KBM-7 (cell line): Measurements from ENCODE around the gene TPST2.
A peak's percentile ranks its signal among the peaks of the same experiment; 100 is the strongest.

ENCODE experiments used
- DNase-seq: peaks from one replicate; pipeline ENCODE4 v3.0.0-alpha.2; 2015
- in situ Hi-C: fragments of 300-500 bp; cut with MboI; formaldehyde crosslinking; loops from 2 replicates; pipeline ENCODE4 v1.14.3; 2020; ENCODE audit warnings: low sequenced_read_pairs, low pct_unique_long_range_greater_than_20kb, mixed read lengths

The TPST2 gene

DNA sequence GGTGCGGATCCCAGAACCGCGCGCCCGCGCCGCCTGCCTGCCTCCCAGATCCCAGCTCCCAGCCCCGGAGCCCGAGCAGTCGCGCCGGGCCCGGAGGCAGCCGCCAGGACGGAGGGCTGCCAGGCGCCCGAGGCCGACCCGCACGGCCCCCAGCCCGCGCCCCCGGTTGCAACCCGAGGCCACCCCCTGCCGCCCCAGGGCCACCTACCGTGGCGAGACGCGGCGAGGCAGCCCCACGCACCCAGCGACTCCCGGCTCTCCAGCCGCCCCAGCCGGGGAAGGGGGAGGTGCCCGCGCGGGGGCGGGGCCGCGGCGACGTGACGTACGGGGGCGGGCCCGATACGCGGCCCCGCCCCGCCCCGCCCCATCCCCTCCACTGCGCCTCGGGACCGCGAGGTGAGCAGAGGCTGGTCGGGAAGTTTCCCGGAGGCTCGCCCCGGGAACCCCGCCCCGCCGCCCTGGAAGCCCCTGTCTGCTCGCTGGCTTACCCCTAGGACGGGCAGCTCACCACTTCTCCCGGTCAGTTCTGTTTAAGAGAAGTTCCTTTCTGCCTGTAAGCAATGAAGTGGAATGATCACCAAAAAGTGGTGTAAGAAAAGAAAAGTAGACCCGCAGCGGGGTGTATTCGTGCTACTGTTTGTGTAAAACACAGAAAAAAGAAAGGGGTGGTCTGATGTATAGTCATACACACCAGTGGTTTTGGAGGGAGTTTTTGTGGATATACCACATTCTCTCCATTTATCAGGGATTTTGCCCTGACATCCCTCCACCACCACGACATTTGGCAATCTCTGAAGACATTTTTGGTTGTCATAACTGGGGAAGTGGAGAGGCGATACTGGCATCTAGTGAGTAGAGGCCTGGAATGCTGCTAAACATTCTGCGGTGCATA is at the start of gene TPST2:
Gene TPST2 (minus strand): TSS at position 288 of the 892 bp plus-strand sequence. CDS start 48,502 bp downstream, outside the sequence.
- in situ Hi-C loops = no loop called here
- DNase-seq = peak; percentile 75

GRCh38 chr22:26636296-26636695 is 46.4 kb upstream of the TPST2 start:
- in situ Hi-C loops = no loop called here
- no peak for DNase-seq

- in situ Hi-C loops = no loop called here
- DNase-seq = no peak
Observed at GRCh38 chr22:26635117-26635516, 45.2 kb upstream of the TPST2 start.

DNA sequence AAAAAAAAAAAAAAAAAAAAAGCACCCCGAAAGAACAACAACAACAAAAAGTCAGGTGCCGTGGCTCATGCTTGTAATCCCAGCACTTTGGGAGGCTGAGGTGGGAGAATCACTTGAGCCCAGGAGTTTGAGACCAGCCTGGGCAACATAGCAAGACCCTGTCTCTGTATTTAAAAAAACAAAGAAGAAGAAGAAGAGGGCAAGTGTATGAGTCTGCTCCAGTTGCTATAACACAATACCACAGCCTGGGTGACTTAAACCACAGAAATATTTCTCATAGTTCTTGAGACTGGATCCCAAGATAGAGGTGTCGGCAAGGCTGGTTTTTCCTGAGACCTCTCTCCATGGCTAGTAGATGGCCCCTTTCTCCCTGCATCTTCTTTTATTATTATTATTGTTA is 44.3 kb upstream of the TPST2 start:
- in situ Hi-C loops = no loop called here

GRCh38 chr22:26632422-26633155 is 42.7 kb upstream of the TPST2 start:
- peak; percentile 85 for DNase-seq
- in situ Hi-C loops = no loop called here

More for the DNA sequence above, 44.3 kb upstream of the TPST2 start:
- DNase-seq = no peak

DNA sequence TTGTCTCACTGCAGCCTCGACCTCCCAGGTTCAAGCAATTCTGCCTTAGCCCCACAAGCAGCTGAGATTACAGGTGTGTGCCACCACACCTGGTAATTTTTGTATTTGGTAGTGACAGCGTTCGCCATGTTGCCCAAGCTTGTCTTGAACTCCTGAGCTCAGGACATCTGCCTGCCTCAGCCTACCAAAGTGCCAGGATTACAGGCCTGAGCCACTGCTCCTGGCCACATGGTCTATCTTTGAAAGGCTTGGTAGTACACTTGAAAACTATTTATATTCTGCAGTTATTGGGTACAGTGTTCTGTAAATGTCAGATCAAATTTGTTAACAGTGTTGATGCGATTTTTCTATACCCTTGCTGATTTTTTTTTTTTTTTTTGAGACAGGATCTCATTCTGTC is 41.4 kb upstream of the TPST2 start:
- in situ Hi-C loops = no loop called here
- no peak for DNase-seq

DNA sequence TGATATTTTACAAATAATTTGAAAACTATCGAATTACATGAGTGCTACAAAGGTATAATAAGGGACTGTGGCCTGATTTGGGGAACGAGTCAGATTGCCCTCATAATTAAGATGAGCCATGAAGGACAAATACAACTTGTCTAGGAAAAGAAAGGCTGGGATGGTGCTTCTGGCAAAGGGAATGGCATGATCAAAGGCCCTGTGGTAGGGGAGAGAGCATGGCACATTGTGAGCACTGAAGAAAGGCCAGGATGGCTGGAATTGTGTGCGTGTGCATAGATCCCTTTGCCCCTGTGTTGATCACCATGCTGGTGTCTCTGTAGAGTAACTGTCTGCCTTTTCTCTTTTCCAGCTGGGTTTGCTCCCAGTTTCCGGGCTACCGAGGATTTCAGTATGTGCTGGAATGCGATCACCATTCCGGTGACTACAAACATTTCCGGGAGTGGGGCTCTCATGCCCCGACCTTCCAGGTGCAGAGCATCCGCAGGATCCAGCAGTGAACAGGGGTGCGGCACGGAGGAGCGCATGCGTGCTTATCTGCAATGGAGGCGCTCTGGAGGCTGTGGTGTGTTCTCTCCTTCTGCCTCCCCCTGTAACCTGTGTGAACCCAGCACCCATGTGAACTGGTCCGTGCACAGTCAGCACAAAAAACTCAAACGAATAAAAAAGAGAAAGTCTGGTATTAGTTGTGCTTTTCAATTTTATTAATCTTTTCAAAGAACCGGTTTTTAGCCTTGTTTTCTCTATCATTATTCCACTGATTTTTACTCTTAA is 40.2 kb upstream of the TPST2 start:
- in situ Hi-C loops = no loop called here
- DNase-seq = no peak

DNA sequence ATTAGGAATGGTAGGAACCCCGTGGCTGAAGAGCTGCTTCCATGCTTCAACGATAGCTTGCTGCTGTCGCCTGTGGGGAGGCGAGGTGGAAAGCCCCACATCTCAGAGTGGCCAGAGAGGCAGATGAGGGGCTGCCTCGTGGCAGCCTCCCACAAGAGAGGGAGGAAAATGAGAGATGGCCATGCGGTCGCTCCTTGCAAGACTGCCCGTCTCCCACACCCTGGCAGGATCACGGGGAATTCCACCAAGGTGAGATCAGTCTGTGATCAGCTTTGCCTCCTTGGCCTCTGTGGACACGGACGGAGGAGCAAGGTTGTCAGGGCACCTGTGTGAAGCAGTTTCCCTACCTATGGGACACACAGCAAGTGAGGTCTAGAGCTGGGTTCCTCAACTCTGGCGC is 34.9 kb upstream of the TPST2 start:
- in situ Hi-C loops = no loop called here
- DNase-seq = no peak

- in situ Hi-C loops = no loop called here
- DNase-seq = no peak
Observed at GRCh38 chr22:26623984-26624383, 34.1 kb upstream of the TPST2 start.

DNA sequence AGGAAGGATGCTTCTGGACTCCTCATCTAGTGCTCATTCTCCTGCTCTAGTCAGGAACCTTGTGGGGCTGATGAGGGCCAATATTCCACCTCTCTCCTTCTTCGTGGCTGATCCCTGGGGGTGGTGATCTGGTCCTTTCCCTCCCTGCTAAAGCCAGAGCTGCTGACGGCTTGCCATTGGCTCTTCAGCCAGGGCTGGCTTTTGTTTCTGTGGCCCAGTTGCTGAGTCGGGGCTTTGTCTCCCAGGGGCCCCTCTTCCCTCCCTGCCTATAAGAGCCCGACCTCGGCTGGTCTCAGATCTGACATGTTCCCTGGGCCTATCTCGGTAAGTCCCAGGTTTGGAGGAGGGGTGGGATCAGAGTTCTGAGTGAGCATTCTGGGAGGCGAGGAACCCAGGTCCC is 31.7 kb upstream of the TPST2 start, which contains the start of gene CRYBA4:
Gene CRYBA4 (plus strand): TSS at position 301 of the 400 bp plus-strand sequence. CDS start 634 bp downstream, outside the sequence.
- no peak for DNase-seq
- in situ Hi-C loops = no loop called here

GRCh38 chr22:26620197-26620596 is 30.3 kb upstream of the TPST2 start:
- in situ Hi-C loops = no loop called here
- DNase-seq = no peak

DNA sequence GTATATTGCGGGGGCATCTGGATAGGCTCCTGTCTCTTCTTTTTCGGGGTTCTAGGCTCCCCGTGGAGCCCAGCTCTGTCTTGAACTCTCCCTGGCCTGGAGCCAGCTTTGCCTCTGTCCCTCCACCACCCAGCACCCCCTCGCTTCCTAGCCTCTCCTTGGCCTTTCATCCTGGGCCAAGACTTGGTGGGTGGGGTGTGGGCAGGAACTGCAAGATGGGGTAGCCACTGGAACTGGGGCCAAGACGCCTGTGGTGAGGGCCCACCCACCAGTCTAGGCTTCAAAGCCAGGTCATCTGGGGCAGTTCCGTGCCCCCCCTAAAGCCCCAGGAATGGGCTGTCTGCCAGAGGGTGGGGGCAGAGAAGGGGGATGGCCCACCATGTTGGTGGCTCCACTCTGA is 29.6 kb upstream of the TPST2 start:
- DNase-seq = no peak
- in situ Hi-C loops = no loop called here

GRCh38 chr22:26618455-26618854 is 28.5 kb upstream of the TPST2 start:
- in situ Hi-C loops = no loop called here
- DNase-seq = no peak

- DNase-seq = peak; percentile 78
- in situ Hi-C loops = no loop called here
Observed at GRCh38 chr22:26617271-26618199, 27.6 kb upstream of the TPST2 start, which contains the start of gene CRYBB1. TSS of gene CRYBB1 (minus strand) at chr22:26618027. CDS start at chr22:26616319, 1,708 bp downstream.

DNA sequence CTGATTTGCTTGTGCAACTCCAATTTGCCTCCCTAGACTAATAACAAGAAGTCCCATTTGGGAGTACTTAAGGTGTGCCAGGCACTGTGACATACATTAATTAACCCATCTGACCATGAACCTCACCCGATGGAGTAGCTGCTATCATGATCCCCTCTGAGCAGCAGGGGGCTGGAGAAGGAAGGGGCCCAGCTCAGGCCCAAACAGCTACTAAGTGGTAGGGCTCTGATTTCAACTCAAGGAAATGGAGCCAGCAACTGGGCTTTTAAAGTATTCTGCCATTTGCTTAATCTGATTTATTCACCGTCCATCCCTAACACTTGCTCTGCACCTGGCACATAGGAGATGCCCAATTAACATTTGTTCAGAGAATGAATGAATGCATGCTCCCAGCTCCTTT is 26.7 kb upstream of the TPST2 start:
- in situ Hi-C loops = no loop called here
- DNase-seq = no peak

DNA sequence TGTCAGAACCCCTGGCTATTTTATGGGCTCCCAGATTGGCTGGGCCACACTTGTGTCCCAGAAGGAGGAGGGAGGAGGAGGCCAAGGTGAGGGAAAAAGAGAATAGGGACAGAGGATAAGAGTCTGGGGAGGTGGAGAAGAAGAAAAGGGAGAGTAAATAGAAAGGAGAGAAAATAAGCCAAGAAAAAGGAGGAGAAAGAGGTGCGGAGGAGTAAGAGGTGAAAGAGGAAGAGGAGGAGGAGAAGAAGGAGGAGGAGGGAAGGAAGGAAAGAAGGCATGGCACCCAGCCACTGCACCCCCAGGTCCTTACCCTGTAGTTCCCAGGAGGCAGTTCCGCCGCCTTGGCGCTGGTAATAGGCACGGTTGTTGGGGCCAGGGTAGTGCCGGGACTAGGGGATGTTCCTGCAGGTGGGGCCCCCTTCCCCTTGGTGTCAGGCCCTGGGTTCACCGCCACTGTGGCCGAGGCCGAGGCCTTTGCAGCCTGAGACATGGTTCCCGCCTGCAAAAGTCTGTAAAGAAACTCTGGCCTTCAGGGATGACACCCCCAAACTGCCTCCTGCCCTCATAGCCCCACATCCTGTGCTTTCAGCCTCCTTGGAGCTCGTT is 26.0 kb upstream of the TPST2 start:
- in situ Hi-C loops = no loop called here
- no peak for DNase-seq

DNA sequence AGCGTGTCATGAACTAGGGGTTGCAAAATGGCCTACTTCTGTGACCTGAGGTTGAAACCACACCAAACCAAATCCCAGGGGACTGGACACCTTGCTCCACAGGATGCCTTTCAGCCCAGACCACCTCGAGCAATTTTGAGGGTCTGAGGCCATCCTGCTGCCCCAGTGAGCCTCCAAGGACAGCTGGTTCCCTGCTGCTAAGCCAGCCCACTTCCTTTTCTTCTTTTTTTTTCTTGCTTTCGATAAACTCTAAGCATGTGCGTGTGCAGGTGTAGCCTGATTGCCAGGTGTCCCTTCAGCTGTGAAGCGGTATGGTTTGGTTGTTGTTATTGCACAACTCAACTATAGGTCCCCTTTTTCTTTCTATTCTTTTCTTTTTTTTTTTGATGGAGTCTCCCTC is 25.2 kb upstream of the TPST2 start:
- DNase-seq = no peak

GRCh38 chr22:26614322-26614721 is 24.4 kb upstream of the TPST2 start:
- in situ Hi-C loops = no loop called here
- DNase-seq = no peak

More for the DNA sequence above, 25.2 kb upstream of the TPST2 start:
- in situ Hi-C loops = no loop called here
